Activated naive CD4-positive, alpha-beta T cell treated with anti-CD3 and anti-CD28 coated beads for 36 hours (primary cell): Measurements from ENCODE around the gene MAP3K6. TPM values are rescaled to one million over a fixed set of nuclear protein-coding genes. Genes with fewer than 3 reads are reported as not detected.

ENCODE experiments used
- CTCF ChIA-PET: fragments of 350-600 bp; sonication (Branson Sonifier 250); formaldehyde crosslinking; loops from one replicate; lab custom pipeline; 2021; ENCODE audit warnings: antibody characterized with exemption; lab: Charles Lee
- DNase-seq: peaks from one replicate; pipeline ENCODE4 v3.0.0-alpha.2; 2020
- H3K27ac Mint-ChIP-seq: one replicate; pipeline ENCODE4 v1.8.0; 2021; ENCODE audit warnings: mild to moderate bottlenecking, mixed read lengths
- H3K27me3 Mint-ChIP-seq: one replicate; pipeline ENCODE4 v1.8.0; 2021; ENCODE audit warnings: low read depth, mixed read lengths
- H3K36me3 Mint-ChIP-seq: one replicate; pipeline ENCODE4 v1.8.0; 2021; ENCODE audit warnings: low read depth, mixed read lengths
- H3K4me1 Mint-ChIP-seq: one replicate; pipeline ENCODE4 v1.8.0; 2021; ENCODE audit warnings: low read depth, mixed read lengths
- H3K4me3 Mint-ChIP-seq: one replicate; pipeline ENCODE4 v1.8.0; 2021; ENCODE audit warnings: mild to moderate bottlenecking, moderate library complexity, mixed read lengths
- H3K9me3 Mint-ChIP-seq: one replicate; pipeline ENCODE4 v1.8.0; 2021; ENCODE audit warnings: mixed read lengths
- intact Hi-C: fragments of 100-400 bp; cut with micrococcal nuclease; formaldehyde crosslinking; loops from one replicate; pipeline ENCODE4 v1.15.1; 2023
- total RNA-seq, 2 experiments: library from RNA; stranded (reverse); gene quantifications; one replicate each; pipeline ENCODE4 v1.2.3, GENCODE V29; 2021

The MAP3K6 gene
- total RNA-seq, 2 experiments from 2014 or later, result 5.2 to 5.3 TPM

DNA sequence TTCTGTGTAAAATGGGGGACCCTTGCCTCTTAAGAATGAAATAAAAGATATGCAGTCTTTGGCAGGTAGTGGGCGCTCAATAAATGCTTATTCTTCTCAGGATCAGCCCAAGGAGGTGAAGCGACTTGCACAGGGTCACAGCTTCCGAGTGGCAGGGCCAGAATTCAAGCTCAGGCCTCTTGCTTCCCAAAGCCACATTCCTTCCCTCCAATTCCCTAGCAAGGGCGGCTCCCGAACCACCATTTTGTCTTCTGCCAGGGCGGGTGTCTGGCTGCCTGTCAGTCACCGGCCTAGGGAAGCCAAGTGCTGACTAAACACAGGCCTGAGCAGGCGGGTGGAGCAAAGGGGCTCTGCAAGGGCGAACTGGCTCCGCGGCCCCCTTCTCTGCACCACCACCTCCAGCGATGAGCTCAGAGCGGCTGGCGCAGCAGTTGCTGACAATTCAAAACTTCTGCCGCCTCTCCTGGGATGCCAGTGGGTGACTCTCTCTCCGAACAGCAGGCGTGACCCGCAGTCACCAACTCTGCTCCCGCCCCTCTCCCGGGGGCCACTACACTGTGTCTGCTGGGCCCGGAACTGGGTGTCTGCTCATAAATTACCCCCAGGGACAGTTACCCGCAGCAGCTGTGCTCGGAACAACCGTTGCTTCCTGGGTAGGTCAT, 36.4 kb upstream of the MAP3K6 start:
- Mint-ChIP-seq H3K9me3 (no peaks in the 10 kb centered on the region), H3K4me3 (peak overlapping the region; percentile 27), H3K4me1 (peaks cover 19% of the 10 kb centered on the region), H3K36me3 (peaks cover 1% of the 10 kb centered on the region), H3K27ac (peak overlapping the region; percentile 74), H3K27me3 (no peaks in the 10 kb centered on the region)
- intact Hi-C loops, result loop anchor here (1.0 to 2.0 kb wide), 4 partner anchors 120 to 260 kb away; no protein-coding TSS in a partner anchor
- CTCF ChIA-PET, result interaction anchor here (0.8 to 5.6 kb wide), 16 partner anchors 10 to 292 kb away, joined by 3 to 30 read pairs (median 3); partner anchors contain the start of gene WASF2
- DNase-seq, result peak; percentile 62

DNA sequence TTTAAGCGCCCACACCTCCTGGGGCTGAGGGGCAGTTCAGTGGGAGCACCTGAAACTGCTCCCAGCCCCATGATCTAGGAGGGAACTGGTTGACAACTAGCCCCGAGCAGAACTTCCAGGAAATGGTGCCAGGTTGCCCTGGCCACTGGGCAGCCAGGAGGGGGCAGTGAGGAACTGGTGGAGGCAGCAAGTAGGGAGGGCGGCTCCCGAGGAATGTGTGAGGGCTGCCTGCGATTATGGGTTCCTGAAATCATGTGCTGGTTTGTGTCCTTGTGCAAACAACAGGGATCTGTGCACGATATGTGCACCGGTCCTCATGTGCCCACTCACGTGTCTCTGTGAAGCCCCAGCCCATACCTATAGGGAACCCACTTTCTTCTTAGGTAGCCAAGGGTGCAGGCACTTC, 35.6 kb upstream of the MAP3K6 start:
- intact Hi-C loops, result loop anchor here (2.0 kb wide), 2 partner anchors 120 to 260 kb away; no protein-coding TSS in a partner anchor

DNA sequence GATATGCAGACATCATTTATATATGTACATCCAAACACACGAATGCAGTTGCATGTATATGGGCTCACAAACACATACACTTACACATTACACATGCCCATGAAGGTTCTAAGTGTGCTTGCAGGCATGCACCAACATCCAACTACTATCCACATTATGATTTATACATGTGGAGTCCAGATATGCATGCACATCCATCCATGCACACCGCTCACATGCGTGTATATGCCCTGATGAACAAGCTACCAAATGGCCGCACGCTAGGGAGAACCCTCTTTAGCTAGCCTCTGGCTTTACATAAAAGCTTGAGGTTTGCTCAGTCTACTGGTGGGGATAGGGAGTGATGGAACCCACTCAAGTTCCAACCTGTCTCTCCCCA, 34.2 kb upstream of the MAP3K6 start:
- DNase-seq, result no peak
- Mint-ChIP-seq H3K36me3 (no peaks in the 10 kb centered on the region), H3K9me3 (no peaks in the 10 kb centered on the region), H3K4me1 (peaks cover 19% of the 10 kb centered on the region), H3K4me3 (no peak overlapping the region), H3K27ac (no peak overlapping the region), H3K27me3 (no peaks in the 10 kb centered on the region)
- intact Hi-C loops, result no loop called here
- CTCF ChIA-PET, result interaction anchor here (1.2 to 5.6 kb wide), 4 partner anchors 20 to 205 kb away, joined by 3 to 30 read pairs (median 4); no protein-coding TSS in a partner anchor

More for the DNA sequence above, 35.6 kb upstream of the MAP3K6 start:
- H3K9me3 Mint-ChIP-seq, result no peaks in the 10 kb centered on the region
- H3K36me3 Mint-ChIP-seq, result no peaks in the 10 kb centered on the region
- peaks cover 19% of the 10 kb centered on the region for H3K4me1 Mint-ChIP-seq
- CTCF ChIA-PET, result interaction anchor here (0.7 to 5.6 kb wide), 14 partner anchors 9 to 207 kb away, joined by 3 to 30 read pairs (median 4); no protein-coding TSS in a partner anchor
- no peak overlapping the region for H3K4me3 Mint-ChIP-seq
- peak overlapping the region; percentile 74 for H3K27ac Mint-ChIP-seq
- no peaks in the 10 kb centered on the region for H3K27me3 Mint-ChIP-seq
- peak; percentile 53 for DNase-seq

DNA sequence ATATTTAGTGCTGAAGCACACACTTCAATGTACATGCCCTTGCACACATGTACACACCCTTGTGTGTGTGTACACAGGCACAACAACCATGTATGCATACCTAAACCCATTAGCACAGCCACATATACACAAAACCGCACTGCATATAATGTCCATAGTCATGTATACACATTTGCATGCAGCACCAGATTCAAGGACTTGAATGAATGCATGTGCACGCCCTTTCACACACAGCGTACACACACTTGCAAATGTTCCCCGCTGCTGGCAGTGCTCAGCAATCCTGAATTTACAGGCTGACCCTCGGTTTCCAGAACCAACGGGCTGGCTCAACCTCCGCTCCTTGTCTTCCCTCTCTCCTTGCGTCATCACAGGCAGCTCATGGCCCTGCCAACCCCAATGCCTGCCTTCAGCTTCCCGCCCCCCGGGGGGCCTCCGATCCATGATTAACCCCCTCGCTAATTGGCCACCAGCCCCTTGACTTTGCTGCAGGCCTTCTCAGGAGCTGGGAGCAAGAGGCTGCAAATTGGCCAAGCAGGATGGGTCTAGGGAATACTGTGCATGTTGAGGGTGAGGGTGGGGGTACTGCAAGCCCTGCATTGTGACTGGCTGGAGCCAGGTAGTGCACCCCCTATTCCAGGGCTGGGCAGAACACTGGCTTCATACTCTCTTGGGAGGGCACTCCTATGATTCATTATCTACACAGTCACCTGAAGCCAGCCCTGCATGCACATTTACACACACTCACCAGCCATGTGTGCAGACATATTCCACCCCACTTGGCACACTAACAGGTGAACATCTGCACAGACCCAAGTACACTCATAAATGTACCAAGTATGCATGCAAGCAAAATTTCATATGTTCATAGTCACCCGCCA, 33.6 kb upstream of the MAP3K6 start:
- intact Hi-C loops, result no loop called here
- peaks cover 20% of the 10 kb centered on the region for H3K4me1 Mint-ChIP-seq
- CTCF ChIA-PET, result interaction anchor here (1.2 to 7.7 kb wide), 6 partner anchors 12 to 206 kb away, joined by 4 to 176 read pairs (median 6); no protein-coding TSS in a partner anchor

DNA sequence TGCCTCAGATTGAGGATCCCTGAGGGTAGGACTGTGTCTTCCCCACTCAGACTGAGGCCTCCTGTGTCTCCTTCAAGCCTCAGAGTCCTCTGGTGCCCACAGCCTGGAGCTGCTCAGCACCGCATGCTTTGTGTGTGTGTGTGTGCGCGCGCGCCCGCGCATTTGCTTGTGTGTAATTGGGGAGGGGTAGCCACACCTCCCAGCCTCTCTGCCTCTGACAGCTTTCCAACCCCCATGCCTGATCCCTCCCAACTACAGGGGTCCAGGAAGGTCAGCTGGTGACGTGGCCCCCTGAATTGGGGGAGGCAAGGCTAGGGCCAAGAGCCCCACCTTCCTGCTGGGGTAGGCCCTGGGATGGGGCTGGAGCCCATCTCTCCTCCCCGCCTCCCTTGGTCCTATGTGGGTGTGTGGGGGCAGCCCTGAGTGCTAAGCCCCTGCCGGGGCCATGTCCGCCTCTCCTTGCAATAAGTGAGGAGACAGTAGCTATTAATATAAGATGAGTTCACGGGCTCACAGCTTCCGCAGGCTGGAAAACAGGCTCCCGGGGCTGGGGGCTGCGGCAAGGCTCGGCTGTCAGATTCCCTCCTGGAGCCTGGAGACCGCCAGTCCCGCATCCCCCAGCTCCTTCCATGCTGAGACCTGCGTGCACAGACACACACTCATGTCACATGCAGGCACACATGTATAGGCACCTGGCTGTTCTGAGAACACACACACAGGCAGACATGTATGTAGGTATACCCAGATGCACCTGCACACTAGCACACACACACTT, 32.7 kb upstream of the MAP3K6 start:
- Mint-ChIP-seq H3K4me3 (no peak overlapping the region), H3K9me3 (no peaks in the 10 kb centered on the region), H3K27ac (no peak overlapping the region), H3K36me3 (no peaks in the 10 kb centered on the region), H3K4me1 (peaks cover 23% of the 10 kb centered on the region), H3K27me3 (no peaks in the 10 kb centered on the region)
- CTCF ChIA-PET, result interaction anchor here (0.7 to 7.7 kb wide), 7 partner anchors 12 to 207 kb away, joined by 3 to 176 read pairs (median 7); no protein-coding TSS in a partner anchor
- DNase-seq, result no peak
- intact Hi-C loops, result no loop called here

More for the DNA sequence above, 33.6 kb upstream of the MAP3K6 start:
- Mint-ChIP-seq H3K27ac (no peak overlapping the region), H3K9me3 (no peaks in the 10 kb centered on the region), H3K27me3 (no peaks in the 10 kb centered on the region), H3K4me3 (no peak overlapping the region), H3K36me3 (no peaks in the 10 kb centered on the region)
- no peak for DNase-seq

DNA sequence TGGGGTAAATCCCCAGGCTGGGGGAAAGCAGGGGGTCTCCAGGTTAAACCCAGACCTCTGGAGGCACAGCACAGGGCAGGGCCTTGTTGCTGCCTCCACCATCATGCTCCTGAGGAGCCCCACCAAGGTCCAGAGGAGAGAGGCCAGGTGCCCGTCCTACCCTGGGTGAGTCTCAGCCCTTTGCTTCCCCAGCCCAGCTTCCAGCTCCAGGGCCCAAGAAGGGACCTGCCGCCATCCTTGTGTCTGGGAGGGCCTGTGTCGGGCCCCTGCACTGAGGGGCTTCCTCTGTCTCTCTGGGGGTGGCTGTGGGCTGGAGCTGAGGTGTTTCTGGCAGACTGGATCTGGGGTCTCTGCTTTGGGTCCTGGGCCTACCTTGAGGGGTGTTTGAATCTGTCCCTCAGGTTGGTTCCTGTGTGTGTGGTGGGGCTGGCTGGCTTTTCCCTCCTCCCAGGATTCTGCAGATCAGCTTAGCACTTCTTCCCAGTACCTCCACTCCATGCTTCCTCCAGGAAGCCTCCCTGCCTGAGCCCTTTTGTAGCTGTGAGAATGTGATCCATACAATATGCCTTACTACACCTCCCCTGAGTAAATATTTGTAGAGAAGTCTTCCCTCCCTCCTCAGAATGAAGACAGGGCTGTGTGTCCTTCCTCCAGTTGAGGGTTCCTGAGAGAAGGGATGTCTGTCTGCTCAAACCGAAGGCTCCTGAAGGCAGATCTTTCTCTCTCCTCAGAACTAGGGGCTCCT, 31.8 kb upstream of the MAP3K6 start:
- H3K36me3 Mint-ChIP-seq, result no peaks in the 10 kb centered on the region
- H3K9me3 Mint-ChIP-seq, result no peaks in the 10 kb centered on the region
- intact Hi-C loops, result no loop called here
- peaks cover 16% of the 10 kb centered on the region for H3K4me1 Mint-ChIP-seq
- CTCF ChIA-PET, result interaction anchor here (1.2 to 7.7 kb wide), 13 partner anchors 11 to 264 kb away, joined by 3 to 176 read pairs (median 6); no protein-coding TSS in a partner anchor
- H3K27ac Mint-ChIP-seq, result no peak overlapping the region
- H3K27me3 Mint-ChIP-seq, result no peaks in the 10 kb centered on the region
- H3K4me3 Mint-ChIP-seq, result no peak overlapping the region
- DNase-seq, result no peak

DNA sequence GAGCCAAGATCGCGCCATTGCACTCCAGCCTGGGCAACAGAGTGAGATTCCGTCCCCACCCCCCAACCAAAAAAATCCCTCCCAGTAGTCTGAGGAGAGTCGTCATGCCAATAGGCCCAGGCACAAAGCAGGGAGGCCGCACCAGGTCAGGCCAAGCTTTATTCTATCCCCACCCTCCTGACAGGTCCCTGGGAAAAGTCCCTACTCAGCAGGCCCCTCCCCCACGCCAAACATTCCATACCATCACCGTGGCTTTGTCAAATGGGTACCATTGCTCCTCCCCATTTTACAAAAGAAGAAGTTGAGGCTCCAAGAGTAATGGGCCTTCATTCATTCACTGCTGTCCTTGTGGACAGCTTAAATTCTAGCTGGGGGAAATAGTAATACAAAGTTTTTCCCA, 31.0 kb upstream of the MAP3K6 start:
- intact Hi-C loops, result no loop called here
- DNase-seq, result no peak
- Mint-ChIP-seq H3K4me1 (peaks cover 10% of the 10 kb centered on the region), H3K27me3 (no peaks in the 10 kb centered on the region), H3K27ac (no peak overlapping the region), H3K4me3 (no peak overlapping the region), H3K9me3 (no peaks in the 10 kb centered on the region), H3K36me3 (no peaks in the 10 kb centered on the region)
- CTCF ChIA-PET, result interaction anchor here (0.8 to 7.7 kb wide), 12 partner anchors 38 to 265 kb away, joined by 3 to 176 read pairs (median 6); partner anchors contain the start of gene SYTL1

DNA sequence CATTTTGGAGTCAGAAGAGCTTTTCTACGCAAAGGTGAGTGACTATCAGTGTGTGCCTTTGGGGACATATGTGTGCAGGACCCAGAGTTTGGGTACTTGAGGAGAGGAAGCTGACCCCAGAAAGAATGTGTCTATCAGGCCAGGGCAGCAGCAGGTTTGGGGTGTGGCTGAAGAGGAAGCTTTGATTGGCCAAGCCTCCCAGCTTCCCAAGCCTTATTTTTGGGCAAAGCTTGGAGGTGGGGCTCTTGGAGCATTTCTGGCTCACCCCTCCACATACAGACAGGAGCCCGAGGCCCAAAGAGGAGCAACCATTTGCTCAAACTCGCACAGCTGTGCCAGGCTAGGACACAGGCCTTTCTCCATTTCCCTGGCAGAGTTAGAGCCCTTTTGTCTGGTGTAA, 30.3 kb upstream of the MAP3K6 start:
- intact Hi-C loops, result no loop called here
- CTCF ChIA-PET, result interaction anchor here (0.6 to 7.7 kb wide), 13 partner anchors 31 to 266 kb away, joined by 3 to 176 read pairs (median 6); partner anchors contain the start of genes MAP3K6 and SYTL1
- Mint-ChIP-seq H3K4me3 (no peak overlapping the region), H3K9me3 (no peaks in the 10 kb centered on the region), H3K27ac (no peak overlapping the region), H3K36me3 (no peaks in the 10 kb centered on the region), H3K27me3 (no peaks in the 10 kb centered on the region), H3K4me1 (peaks cover 9% of the 10 kb centered on the region)
- DNase-seq, result no peak

DNA sequence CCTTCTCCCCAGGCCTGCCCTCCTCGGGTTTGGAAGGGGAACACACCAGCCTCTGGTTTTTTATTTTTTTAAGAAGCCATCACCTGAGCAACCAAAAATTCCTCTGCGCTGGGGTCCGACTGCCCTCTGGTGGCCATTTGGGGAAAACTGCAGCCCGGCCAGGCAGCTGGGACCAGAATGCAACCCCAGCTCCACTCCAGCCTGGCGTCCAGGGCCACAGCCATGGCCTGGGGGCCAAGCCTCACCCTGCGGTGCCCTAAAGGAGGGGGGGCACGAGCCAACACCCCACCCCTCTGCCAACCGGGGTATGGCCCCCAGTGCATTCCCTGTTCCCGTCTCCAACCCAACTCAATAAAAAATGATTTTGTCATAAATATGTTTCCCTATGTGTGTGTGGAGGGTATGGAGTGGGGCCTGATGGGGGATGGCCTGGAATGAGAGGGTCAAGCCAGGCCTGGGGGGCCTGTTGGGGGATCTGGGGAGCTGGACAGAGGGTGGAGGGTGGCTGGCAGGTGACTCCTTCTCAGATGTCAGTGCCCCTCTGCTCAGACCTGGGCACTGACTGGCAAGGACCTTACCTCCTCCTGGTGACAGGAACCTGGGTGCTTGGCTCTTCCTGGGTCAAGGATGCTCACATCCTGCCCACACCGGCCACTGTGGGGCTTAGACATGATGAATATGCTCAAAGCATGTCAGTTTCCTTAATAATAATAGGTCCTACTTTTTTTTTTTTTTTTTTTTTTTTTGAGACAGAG, 28.9 kb upstream of the MAP3K6 start:
- intact Hi-C loops, result loop anchor here (1.0 to 2.0 kb wide), 3 partner anchors 38 to 351 kb away; no protein-coding TSS in a partner anchor
- Mint-ChIP-seq H3K9me3 (no peaks in the 10 kb centered on the region), H3K4me3 (no peak overlapping the region), H3K4me1 (peaks cover 16% of the 10 kb centered on the region), H3K36me3 (no peaks in the 10 kb centered on the region), H3K27me3 (no peaks in the 10 kb centered on the region), H3K27ac (no peak overlapping the region)
- DNase-seq, result peak; percentile 89
- CTCF ChIA-PET, result interaction anchor here (0.6 to 7.7 kb wide), 21 partner anchors 13 to 267 kb away, joined by 3 to 176 read pairs (median 6); no protein-coding TSS in a partner anchor

DNA sequence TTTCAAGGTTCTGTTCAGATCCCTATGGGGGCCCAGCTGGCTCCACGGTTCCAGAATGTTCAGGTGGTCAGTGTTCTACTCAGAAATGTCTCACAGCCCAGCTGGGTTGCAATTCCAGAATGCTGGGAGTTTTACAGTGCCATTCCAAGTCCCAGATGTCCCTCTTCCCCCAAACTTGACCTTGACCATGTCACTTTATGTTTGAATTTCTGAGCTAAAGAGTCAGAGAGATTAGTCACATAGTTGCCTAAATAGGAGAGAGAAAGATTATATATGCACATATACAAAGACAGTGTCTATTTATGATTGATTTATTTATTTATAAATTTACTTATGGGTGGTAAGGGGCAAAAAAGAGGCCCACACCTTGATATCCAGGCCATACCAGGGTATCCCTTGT, 28.2 kb upstream of the MAP3K6 start:
- peaks cover 16% of the 10 kb centered on the region for H3K4me1 Mint-ChIP-seq
- CTCF ChIA-PET, result interaction anchor here (0.6 to 7.7 kb wide), 21 partner anchors 12 to 507 kb away, joined by 3 to 176 read pairs (median 5); no protein-coding TSS in a partner anchor
- no peak overlapping the region for H3K27ac Mint-ChIP-seq
- H3K4me3 Mint-ChIP-seq, result no peak overlapping the region
- intact Hi-C loops, result loop anchor here (1.0 to 2.0 kb wide), 3 partner anchors 38 to 350 kb away; no protein-coding TSS in a partner anchor
- H3K9me3 Mint-ChIP-seq, result no peaks in the 10 kb centered on the region
- H3K27me3 Mint-ChIP-seq, result no peaks in the 10 kb centered on the region
- DNase-seq, result no peak
- H3K36me3 Mint-ChIP-seq, result no peaks in the 10 kb centered on the region
